Occipital lobe (tissue), 2 donors: Measurements from ENCODE around the gene PANK4. TPM values are rescaled to one million over a fixed set of nuclear protein-coding genes. Genes with fewer than 3 reads are reported as not detected.

Source experiments
- DNase-seq: peaks from one replicate; lab custom pipeline; 2025; lab: John Stamatoyannopoulos, UW
- total RNA-seq: library from RNA; depleted of rRNA; stranded (reverse); fragments of >200 nt; gene quantifications from one replicate; pipeline ENCODE4 v1.2.3, GENCODE V29; 2014

Gene PANK4
- total RNA-seq, 1 donor from 2014 or later: 26.0 TPM

DNA sequence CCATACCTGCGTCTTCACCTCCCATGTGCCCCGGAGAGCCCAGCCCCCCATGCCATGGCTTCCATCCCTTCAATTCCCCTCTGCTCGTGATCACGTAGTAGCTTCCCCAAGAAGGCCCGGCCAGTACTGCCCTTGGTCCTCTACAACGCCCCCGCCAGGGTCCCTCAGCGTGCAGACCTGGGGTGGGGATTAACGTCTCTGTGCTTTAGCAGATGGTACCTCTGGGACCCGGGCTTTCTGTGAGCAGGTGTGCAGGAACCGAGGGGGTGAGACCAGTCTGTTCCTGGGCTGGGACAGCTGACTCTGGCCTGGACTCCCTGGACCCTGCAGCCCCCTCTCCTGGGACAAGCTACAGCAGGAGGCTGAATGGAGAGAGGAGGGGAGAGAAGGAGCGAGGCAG lies 49.1 kb downstream of the PANK4 start:
- DNase-seq: no peak

- DNase-seq: no peak
Observed at GRCh38 chr1:2476061-2476999, 50.1 kb downstream of the PANK4 start, which contains the start of gene PLCH2. PLCH2 (plus strand) TSS chr1:2476289; CDS start chr1:2476589, 300 bp downstream.

GRCh38 chr1:2475571-2475970 lies 50.8 kb downstream of the PANK4 start:
- DNase-seq: no peak

- no peak for DNase-seq
Observed at GRCh38 chr1:2474933-2475371, 51.4 kb downstream of the PANK4 start.

DNA sequence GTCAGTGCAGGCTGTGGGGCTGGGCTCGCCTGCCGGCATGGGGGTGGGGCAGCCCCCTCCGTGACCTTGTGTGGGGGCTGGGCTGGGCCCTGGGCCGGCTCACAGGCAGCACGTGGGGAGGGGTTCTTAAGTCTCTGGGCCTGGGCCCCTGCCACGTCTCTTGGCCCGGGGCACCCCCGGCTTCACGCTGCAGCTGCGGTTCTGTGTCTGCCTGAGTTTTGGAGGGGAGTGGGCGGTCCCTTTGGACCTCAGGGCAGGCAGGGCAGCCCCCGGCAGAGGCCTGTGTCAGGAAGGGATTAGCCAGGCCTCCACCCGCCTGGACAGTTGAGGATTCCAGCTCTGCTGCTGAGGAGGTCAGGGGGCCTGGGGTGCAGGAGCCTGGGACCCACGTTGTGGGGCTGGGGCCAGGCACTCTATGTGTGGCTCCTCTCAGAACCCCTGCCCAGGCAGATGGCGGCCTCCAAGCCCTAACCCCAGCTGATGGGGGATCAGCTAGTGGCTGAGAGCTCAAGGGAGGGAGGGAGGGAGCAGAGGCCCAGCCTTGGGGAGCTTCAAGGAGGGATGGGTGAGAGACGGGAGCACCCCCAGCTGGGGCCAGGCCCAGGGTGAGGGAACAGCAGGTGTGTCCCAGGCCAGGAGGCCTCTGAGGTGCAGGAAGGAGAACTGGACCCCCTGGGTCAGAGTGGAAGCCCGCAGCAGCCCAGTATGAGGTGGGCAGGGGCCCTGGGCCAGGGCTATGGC lies 52.1 kb downstream of the PANK4 start:
- DNase-seq: no peak

- no peak for DNase-seq
Observed at GRCh38 chr1:2473198-2473597, 53.2 kb downstream of the PANK4 start.

GRCh38 chr1:2472561-2473177 lies 53.7 kb downstream of the PANK4 start:
- DNase-seq: no peak

- no peak for DNase-seq
Observed at GRCh38 chr1:2472109-2472508, 54.3 kb downstream of the PANK4 start.

GRCh38 chr1:2471587-2472001 lies 54.8 kb downstream of the PANK4 start:
- no peak for DNase-seq

GRCh38 chr1:2471159-2471471 lies 55.3 kb downstream of the PANK4 start:
- no peak for DNase-seq

DNA sequence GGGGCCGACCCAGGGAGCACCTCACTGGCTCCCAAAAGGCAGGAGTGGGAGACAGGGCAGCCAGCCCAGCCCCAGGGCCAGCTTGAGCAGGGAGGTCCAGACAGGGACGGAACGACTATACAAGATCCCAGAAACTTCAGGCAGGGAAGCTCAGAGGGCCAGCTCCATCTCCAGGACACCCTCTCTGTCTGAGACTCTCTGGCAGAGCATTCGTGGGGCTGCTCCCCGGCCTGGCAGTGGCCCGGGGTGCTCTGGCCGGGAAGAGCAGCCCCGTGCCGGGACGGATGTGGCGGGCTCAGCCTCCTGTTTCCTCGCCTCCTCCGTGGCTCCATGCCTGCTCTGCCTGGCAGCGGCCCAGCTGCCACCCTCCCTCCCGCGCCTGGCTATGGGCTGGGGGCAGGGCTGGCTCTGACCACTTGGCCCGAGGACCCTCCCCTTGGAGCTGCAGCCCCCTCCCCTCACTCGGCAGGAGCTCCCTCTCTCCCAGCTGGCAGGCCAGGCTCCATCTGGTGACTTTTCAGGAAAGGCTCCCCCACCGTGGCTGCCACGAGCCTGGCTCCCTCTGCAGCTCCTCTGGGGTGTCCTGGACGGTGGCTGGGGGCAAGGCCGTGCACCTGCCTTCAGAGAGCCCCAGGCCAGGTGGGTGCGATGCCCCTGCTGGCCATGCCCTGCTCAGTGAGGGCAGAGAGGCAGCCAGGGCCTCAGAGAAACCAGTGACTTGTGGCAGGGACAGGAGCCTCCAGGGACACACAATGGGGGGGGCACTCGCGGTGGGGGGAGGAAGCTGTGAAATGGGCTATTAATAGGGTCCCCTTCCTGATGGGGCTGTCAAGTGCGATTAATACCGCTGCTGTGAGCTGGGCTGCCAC lies 55.9 kb downstream of the PANK4 start:
- no peak for DNase-seq

DNA sequence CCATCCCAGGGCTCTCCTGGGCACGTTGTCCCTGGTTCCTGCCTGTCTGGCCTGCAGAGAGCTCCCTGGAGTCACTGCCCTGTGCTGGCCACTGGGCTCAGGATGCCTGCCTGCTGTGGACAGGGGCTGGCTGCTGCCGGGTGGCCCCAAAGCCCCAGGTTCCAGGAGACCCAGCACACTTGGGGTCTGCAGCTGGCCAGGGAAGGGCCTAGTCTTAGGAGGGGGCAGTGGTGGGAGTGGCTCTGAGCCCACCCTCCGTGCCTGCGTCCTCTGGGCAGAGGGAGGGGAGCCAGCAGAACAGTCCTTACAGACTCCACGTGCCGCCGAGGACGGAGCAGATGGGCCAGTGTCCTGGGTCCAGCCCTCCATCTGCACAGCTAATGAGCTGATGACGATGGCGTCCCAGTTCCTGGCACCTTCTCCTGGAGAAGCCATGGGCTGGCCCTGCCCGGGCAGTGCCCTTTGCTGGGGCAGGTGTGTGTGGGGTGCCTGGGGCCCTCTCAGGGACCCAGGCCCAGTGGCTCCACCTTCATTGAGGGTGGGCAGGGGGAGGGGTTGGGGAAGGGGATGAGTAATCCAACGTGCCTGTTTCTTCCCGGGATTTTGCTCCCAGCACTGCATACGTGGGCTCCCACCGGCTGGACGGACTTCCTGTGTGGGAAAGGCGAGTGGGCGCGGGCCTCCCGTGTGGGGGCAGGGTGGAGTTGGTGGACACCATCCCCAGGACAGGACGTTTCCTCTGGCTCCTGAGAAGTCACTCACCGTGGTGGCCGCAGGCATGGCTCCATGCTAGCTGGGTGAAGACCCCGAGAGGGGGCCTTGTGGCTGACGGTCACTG lies 57.1 kb downstream of the PANK4 start:
- no peak for DNase-seq

DNA sequence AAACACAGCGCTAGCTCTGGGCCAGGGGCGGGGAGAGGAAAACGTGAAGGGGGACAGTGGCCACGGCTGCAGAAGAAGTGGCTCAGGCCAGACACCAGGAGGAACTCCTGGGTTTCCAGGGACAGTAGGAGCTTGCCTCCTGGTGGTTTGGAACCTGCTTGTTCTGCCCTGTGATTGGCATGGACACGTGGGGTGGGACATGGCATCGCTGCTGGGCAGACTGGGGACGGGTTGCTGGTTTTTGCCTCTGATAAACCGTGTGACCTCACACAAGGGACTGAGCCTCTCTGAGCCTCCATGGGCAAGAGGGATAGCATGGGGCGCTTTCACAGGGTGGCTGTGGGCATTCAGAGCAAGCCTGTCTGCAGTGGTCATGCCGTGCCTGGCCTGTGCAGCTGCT lies 57.9 kb downstream of the PANK4 start:
- no peak for DNase-seq

GRCh38 chr1:2468041-2468472 lies 58.3 kb downstream of the PANK4 start:
- no peak for DNase-seq

- DNase-seq: no peak
Observed at GRCh38 chr1:2466958-2467554, 59.3 kb downstream of the PANK4 start.

DNA sequence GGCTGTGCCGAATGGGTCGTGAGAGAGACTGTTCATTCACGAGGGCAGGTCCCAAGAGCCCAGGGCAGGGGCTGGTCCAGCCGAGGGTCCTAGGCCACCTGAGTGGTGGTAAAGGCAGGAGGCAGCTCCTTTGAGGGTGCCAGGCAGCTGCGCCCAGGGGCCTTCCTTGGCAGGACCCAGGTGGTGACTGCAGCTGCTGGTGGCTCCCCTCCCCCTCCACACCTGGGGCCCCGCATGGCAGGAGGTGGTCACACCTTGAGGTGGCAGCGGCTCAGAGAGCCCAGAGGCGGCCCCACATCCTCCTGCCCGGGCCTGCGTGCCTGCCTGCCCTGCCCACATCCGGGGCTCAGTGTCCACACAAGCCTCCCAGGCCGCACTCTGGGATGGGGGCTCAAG lies 60.1 kb downstream of the PANK4 start:
- DNase-seq: no peak

DNA sequence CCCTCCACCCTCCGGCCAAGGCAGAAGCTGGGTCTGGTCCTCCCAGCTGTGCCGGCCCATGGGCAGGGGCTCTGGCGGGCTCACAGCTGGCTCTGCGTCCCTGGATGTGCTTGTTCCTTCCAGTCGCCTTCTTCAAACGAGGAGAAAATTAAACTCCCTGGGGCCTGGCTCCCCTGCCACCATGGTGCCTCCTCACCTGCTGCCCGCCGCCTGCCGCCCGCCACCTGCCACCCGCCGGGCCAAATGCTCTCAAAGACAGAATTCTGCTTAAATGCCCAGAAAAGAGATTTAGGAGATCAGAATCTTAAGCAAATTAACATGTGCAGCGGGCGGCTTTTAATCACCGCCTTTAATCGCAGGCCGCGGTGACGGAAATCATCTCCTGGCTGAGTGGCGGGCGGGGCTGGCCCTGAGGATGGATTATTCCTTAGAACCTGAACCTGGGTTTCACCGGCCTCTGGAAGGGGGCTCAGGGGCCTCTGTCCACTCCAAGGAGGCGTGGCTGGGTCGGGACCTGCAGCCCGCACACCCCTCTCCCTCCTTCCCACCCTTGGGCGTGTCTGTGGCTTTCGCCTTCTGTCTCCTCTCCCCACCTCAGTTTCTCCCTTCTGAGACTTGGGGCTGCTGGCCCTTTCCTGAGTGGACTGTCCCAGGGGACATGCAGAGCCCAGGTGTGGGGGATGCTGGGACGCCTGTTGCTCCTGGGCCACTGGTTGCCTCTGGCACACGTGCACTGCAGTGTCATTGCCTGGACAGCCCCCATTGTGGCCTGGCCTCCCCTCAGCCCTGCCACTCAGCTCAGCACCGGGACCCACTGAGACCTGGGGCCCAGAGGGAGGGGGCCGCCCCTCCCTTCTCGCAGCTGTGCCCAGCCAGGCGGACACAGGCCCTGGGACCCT lies 60.8 kb downstream of the PANK4 start:
- DNase-seq: no peak

DNA sequence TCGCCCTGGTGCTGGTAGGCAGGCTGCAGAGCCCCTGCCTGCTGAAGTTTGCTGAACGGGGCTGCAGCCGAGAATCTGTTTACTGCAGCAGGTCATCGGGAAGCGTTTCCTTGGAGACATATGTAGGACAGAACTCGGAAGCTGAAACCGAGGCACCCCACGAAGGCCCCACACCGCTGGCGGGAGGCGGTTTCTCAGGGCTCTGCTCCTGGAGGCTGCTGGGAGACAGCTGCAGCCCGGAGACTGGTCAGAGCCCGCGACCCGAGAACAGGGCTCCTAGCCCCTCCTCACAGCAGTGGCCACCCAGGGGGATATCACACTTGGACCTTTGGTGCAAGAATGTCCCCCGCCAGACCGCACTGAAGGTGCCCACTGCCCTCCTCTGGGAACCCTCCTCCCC lies 63.0 kb downstream of the PANK4 start:
- DNase-seq: no peak

GRCh38 chr1:2462819-2463218 lies 63.6 kb downstream of the PANK4 start:
- no peak for DNase-seq
